Measurements from ENCODE around the gene GSG1L.

Gene GSG1L

GRCh38 chr16:27767971-27768591 is 295.4 kb downstream of the GSG1L start:
- no peak for DNase-seq

GRCh38 chr16:27767081-27767480 is 296.4 kb downstream of the GSG1L start:
- no peak for DNase-seq

GRCh38 chr16:27766236-27766925 is 297.1 kb downstream of the GSG1L start:
- DNase-seq: no peak

GRCh38 chr16:27764869-27765675 is 298.4 kb downstream of the GSG1L start:
- DNase-seq: no peak

GRCh38 chr16:27764427-27764826 is 299.1 kb downstream of the GSG1L start:
- no peak for DNase-seq

- DNase-seq: no peak
These were observed 301.1 kb downstream of the GSG1L start for GRCh38 chr16:27762441-27762840.

- no peak for DNase-seq
These were observed 301.7 kb downstream of the GSG1L start for GRCh38 chr16:27761816-27762215.

- DNase-seq: no peak
These were observed 302.7 kb downstream of the GSG1L start for GRCh38 chr16:27760789-27761176.

- DNase-seq: no peak
These were observed 303.3 kb downstream of the GSG1L start for GRCh38 chr16:27759967-27760788.

GRCh38 chr16:27759301-27759871 is 304.1 kb downstream of the GSG1L start:
- no peak for DNase-seq

GRCh38 chr16:27758544-27758943 is 305.0 kb downstream of the GSG1L start:
- DNase-seq: no peak

GRCh38 chr16:27756206-27756970 is 307.1 kb downstream of the GSG1L start:
- no peak for DNase-seq

- DNase-seq: no peak
These were observed 308.5 kb downstream of the GSG1L start for GRCh38 chr16:27754788-27755690.

GRCh38 chr16:27753563-27753962 is 310.0 kb downstream of the GSG1L start:
- DNase-seq: no peak

- DNase-seq: no peak
These were observed 311.3 kb downstream of the GSG1L start for GRCh38 chr16:27752241-27752640.

GRCh38 chr16:27751676-27752075 is 311.8 kb downstream of the GSG1L start:
- no peak for DNase-seq

- DNase-seq: no peak
These were observed 312.3 kb downstream of the GSG1L start for GRCh38 chr16:27751233-27751632.

GRCh38 chr16:27749946-27750345 is 313.6 kb downstream of the GSG1L start:
- no peak for DNase-seq

GRCh38 chr16:27749547-27749875 is 314.0 kb downstream of the GSG1L start:
- DNase-seq: no peak

GRCh38 chr16:27748868-27749546 is 314.5 kb downstream of the GSG1L start:
- peak; percentile 19 to 28 for DNase-seq
